Right hindlimb (tissue), 1 donor: Measurements from ENCODE around the gene RBM47.
"Not testable (repeated sequence)": the region's sequence is repeated elsewhere in the genome, so short reads cannot be mapped to it uniquely, and the experiment has no call there.

Experiments used
- DNase-seq: peaks from one replicate; pipeline ENCODE4 v3.0.0-alpha.2; 2018

RBM47 gene

DNA sequence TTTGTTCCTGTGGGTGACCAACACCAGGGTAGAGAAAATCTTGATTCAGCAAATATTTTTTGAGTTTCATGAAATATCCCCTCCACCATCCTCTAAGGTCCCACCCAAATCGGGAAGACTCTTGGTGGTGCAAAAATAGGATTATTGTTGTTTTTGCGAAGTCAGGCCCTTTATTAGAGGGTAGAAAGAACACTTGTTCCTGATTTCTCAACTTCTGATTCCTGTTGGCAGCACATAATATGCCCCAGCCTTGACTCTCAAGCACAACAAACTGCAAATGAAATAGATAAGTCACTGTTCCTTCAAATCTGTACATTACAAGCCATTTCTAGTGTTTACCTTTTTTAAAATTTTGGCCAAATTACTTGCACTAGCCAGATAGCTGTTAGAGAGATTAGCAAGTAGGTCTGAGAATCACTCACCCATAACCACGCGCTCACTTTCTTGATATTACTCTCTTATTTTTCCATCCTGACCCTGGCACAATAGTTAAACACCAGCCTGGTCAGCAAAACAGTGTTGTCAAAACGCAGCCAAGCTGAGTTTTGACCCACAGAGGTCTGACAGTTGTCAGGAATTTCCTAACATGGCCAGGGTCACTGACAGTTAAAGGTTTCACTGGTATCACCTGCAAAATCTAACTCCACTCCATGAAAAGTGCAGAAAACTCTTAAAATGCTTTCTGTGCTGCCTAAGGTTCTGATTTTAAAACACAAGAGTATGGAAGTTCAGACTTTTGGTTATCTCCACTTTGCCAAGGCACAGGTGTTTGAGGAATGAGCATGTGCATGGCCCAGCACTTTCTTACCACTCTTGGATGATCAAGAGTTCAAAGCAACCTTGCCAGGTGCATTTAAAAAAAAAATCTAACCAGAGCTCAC lies 69.8 kb downstream of the RBM47 start:
- no peak for DNase-seq

DNA sequence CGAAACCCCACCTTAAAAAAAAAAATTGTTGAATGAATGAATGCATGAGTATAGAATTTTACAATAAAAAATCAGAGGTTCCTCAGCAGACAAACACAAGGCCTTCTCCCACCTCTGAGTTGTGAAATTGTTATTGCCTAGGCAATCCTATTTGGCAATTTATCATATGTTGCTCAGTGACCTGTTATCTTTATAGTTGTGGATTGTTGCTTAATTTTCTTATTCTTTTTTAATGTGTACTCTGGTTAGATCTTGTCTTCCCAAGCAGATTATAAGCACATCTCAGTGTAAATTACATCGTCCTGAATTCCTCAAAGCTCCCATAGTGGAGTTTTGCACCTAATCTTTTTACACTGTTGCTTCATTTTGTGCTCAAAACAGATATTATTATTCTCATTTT lies 71.9 kb downstream of the RBM47 start:
- DNase-seq, result no peak

DNA sequence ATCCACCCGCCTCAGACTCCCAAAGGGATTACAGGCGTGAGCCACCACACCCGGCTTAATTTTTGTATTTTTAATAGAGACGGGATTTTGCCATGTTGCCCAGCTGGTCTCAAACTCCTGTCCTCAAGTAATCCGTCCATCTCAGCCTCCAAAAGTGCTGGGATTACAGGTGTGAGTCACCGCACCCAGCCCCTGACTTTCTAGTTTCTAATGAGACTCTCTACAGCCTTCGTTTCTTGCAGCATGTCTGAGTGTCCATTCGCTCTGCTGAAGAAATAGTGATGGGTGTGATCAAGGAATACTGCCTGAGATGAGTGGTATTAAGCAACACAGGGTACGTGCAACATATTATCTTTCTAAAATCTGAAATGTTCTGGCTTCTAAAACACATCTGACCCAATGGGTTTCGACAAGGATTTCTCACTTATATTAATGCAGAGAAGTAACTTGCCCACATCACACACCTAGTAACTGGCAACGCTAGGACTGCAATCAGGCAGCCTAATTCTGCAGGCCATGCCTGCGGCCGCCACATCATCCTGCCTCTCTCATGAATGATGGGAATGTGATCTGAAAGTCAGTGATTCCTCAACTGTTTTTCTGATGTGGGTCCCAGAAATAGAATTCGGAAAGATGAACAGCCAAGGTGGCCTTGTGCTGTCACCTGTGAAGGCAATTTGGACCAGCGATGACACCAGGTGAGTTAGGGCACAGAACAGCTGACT lies 74.3 kb downstream of the RBM47 start:
- no peak for DNase-seq

DNA sequence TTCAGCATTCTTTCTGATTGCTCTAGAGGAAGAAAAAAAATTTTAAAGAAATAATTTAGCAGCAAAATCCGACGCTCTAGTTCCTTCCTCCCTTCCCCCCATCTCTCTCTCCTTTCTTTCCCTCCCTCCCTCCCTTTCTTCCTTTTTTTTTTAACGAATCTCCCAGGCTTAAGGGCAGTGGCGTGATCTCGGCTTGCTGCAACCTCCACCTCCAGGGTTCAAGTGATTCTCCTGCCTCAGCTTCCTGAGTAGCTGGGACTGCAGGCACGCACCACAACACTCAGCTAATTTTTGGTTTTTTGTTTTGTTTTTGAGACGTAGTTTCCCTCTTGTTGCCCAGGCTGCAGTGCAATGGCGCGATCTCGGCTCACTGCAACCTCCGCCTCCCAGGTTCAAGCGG lies 75.0 kb downstream of the RBM47 start:
- DNase-seq, result not testable (repeated sequence)

- no peak for DNase-seq
These were observed 75.7 kb downstream of the RBM47 start for GRCh38 chr4:40553995-40554394.

DNA sequence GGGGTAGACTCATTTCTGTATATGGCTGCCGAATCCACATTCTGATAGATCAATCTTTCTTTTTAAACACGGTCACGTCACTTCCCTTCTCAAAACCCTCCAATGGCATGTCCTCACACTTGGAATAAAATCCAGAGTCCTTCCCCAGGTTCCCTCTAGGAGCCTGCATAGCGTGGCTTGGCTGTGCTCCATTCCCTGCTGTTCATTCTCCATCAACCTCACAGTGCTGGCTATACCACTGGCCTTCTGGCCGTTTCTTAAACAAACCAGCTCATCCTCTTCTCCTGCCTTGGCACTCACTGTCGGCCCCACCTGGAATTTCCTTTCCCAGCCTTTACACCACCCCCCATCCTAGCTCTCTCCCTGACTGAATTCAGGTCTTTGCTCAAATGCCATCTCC lies 77.1 kb downstream of the RBM47 start:
- DNase-seq, result no peak

DNA sequence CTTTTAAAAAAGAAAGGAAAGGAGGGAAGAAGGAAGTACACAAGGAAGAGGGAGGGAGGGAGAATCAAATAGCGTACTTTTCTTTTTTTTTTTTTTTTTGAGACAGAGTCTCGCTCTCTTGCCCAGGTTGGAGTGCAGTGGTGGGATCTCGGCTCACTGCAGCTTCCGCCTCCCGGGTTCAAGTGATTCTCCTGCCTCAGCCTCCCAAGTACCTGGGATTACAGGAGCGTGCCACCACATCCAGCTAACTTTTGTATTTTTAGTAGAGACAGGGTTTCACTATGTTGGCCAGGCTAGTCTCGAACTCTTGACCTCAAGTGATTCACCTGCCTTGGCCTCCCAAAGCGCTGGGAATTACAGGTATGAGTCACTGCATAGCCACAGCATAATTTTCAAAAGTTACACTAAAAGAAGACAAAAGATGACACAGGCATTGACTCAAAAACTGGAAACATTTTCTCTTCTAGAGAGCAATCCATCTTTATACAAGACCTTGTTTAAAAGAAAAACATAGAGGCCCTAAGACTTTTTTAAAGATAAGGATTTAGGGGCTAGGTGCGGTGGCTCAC lies 78.0 kb downstream of the RBM47 start:
- not testable (repeated sequence) for DNase-seq

DNA sequence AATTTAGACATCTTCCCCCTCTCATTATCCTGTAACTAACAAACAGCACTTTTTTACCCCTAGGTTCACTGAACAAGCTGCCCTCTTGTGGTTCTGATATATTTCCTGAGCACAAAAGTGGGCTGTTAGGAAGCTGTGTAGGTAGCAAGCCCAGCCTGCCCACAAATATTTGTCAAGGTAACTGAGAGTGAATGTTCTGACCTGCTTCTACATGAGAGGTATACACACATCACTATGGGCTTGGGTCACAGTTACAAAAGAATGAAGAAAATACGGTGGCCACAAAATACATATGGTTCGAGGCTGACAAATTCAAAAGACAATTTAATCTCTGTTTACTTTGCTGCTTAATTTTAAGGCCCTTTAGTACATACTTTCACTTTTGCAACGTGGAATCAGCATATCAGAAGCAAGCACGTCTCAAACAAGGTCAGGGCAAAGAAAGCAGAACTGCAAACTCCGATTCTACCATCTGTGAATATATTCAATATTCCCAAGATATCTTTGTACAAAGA lies 78.7 kb downstream of the RBM47 start:
- no peak for DNase-seq

DNA sequence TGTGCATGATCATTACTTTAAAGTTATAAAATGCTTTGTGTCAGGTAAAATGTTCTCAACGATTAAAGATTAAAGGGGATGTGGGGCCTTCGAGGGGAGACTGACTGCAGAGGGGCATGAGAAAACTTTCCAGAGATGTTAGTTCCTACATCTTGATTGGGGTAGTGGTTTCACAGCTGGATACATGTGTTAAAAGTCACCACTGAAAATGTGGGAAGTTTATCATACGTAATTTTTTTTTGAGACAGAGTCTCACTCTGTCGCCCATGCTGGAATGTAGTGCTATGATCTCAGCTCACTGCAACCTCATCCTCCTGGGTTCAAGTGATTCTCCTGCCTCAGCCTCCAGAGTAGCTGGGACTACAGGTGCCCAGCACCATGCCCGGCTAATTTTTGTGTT lies 79.5 kb downstream of the RBM47 start:
- no peak for DNase-seq

GRCh38 chr4:40548256-40548655 lies 81.4 kb downstream of the RBM47 start:
- DNase-seq, result no peak

DNA sequence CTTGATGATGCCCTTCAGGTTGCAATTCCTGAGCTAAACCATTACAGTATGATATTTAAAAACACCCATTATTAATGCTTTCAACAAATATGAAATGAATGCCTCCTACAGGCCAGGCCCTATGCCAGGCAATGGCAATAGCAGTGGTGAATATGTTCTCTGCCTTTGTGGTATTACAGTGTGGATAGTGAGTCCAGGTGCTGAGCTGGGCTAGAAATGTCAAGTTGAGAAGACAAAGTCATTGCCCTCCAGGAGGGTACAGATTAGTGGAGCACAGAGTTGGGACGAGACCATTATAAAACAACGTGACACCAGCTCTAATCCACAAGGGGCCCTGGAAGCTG lies 81.9 kb downstream of the RBM47 start:
- DNase-seq, result no peak

GRCh38 chr4:40546969-40547788 lies 82.5 kb downstream of the RBM47 start:
- DNase-seq, result no peak

- no peak for DNase-seq
These were observed 83.2 kb downstream of the RBM47 start for GRCh38 chr4:40546506-40546905.

- not testable (repeated sequence) for DNase-seq
These were observed 84.2 kb downstream of the RBM47 start for GRCh38 chr4:40545487-40545886.

- no peak for DNase-seq
These were observed 85.4 kb downstream of the RBM47 start for GRCh38 chr4:40544221-40544620.

DNA sequence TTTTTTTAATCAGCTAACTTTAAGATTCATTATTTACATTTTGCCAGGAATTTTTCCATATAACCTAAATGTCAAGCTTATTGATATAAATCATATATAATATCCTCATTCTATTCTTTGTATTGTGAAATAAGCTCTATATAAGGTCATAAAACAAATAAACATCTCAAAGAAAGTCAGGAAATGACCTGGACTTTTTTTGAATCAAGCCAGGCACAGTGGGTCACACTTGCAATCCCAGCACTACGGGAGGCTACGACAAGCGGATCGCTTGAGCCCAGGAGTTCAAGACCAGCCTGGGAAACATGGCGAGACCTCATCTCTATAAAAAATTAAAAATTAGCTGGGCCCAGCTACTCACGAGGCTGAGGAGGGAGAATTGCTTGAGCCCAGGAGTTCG lies 88.9 kb downstream of the RBM47 start:
- no peak for DNase-seq

DNA sequence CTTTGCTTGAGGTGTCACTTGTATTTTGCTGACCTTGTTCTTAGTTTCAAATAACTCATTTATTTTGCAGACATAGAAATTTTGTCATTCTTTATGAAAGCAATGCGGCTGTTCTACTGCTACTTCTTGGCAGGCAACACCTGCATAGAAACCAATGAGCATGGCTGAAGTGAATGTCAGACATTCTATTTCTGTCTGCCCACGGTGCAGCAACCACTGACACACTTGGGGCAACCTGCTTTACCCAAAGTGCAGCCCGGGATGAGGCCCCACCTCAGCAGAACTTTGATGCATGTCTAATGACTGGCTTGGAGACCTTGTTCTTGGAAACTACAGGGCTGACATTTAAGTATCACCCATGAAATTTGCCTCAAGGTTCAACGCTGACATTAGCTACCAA lies 93.6 kb downstream of the RBM47 start:
- DNase-seq, result no peak

DNA sequence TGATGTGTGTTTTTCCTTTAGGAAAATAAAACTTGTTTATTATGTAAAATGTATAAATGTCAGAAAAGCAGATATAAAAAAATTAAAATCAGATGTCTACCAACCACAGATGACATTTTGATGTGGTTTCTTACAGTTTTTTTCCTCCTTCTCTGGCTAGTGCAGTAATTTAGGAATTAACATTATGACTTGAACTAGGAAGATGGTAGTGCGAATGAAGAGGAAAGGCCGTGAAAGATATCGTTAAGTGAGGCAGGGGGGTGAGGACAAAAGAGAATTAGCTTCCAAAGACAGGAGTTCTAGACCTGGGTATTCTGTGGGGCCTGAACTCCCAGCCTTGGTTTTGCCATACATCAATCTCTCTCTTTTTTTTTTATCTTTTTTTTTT lies 98.0 kb downstream of the RBM47 start:
- DNase-seq, result no peak

DNA sequence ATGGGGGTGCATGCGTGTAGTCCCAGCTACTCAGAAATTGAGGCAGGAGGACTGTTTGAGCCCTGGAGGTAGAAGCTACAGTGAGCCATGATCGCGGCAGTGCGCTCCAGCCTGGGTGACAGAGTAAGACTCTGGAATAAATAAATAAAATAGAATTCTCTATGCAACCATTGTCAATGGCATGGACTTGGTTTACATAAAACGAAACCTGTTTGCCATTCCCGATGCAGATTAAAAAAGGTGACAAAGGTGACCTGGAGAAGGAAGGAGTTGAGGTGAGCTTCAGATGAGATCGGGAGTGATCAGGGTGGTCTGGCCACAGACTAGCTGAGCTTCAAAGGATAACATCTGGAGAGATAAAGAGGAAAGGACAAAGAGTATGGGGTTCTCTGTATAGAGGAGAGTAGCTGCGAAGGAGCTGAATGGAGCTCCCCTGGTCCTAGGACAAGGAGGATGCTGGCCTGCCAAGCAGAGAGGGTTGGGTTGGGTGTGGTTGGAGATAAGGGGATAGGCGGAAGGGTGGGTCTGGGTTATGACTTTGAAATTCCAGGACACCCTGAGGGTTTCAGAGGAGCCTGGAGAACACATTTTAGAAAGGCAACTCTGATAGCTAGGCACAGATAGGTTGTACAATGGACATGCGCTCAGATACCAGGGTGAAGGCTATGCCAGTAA lies 98.6 kb downstream of the RBM47 start:
- no peak for DNase-seq

- DNase-seq, result no peak
These were observed 102.9 kb downstream of the RBM47 start for GRCh38 chr4:40526741-40527140.

DNA sequence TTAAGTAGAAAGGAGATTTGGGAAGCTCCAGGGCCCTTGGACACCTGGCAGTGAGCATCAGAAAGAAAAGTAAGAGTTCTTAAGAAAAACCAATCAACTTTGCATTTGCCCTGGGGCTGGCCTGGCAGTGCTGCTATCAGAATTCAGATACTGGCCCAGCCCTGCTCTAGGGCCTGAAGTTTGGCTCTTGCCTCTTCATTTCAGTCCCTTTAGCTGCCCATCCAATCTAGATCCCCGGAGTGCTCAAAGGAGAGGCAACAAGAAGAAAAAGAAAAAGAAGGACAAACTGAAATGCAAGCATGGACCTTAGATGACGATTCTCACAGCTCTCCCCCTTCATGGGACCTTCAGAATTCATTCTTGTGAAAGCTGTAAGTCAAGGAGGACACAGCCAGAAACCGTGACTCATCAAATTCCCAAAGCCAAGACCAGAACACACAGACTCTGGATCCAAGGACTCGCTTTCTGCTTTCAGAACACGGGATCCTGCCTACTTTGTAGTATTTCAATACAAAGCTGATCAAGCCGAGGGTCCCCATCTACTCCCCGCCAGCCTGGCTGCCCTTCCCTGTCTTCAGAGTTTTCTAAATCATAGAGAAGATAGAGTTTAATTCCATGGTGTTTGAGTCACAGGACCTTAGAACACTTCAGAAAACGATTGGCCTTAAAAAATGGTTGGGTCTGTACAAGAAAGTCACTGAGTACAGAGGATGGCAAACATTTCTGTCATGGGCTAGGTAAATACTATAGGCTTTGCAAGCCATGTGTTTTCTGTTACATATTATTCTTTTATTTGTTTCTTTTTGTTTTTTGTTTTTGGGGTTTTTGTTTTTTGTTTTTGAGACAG lies 103.7 kb downstream of the RBM47 start:
- peak; percentile 46 for DNase-seq
